HepG2 (cell line): ENCODE measurements around the gene LANCL2.

ENCODE experiments used
- POLR2AphosphoS5 ChIP-seq: IDR thresholded peaks from 2 replicates; pipeline ENCODE4 v1.6.1; 2012; ENCODE audit warnings: low read depth, low read length
- TF ChIP-seq, protein P1 (sequence below): sonication (generic); formaldehyde crosslinking; IDR thresholded peaks from 2 replicates; pipeline ENCODE4 v1.9.0; 2022; ENCODE audit warnings: missing genetic modification reagents, mild to moderate bottlenecking, borderline replicate concordance

DNA sequence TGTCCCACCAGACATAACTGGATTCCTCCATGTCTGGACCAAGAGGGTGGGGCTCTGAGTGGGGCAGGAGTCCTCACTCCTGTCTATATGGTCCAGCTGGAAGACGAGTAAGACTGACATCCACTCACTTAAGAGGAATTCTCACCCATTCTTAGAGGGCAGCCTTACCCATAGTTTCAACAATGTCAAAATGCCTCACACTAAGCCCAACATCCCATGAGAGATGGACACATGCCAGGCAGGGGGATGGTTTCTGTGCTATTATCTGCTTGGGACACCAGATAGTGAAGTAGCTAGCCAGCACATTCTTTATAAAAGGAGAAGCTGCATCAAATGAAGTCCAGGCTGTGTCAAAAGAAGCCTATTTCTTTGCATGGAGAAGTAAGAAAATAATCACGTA lies 4.7 kb upstream of the LANCL2 start:
- TF ChIP-seq, protein P1, sequence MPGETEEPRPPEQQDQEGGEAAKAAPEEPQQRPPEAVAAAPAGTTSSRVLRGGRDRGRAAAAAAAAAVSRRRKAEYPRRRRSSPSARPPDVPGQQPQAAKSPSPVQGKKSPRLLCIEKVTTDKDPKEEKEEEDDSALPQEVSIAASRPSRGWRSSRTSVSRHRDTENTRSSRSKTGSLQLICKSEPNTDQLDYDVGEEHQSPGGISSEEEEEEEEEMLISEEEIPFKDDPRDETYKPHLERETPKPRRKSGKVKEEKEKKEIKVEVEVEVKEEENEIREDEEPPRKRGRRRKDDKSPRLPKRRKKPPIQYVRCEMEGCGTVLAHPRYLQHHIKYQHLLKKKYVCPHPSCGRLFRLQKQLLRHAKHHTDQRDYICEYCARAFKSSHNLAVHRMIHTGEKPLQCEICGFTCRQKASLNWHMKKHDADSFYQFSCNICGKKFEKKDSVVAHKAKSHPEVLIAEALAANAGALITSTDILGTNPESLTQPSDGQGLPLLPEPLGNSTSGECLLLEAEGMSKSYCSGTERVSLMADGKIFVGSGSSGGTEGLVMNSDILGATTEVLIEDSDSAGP (CRISPR knock-in tag) = no peak
- TF ChIP-seq POLR2AphosphoS5 = no peak
